AG04450 (cell line): ENCODE results near the gene STIM2. TPM values are rescaled to one million over a fixed set of nuclear protein-coding genes. Genes with fewer than 3 reads are reported as not detected.
"Not testable (repeated sequence)": the region's sequence is repeated elsewhere in the genome, so short reads cannot be mapped to it uniquely, and the experiment has no call there.

ENCODE experiments used
- CTCF ChIA-PET: fragments of 300-600, 350-600 bp; formaldehyde crosslinking; extraction: SDS; loops from one replicate; lab custom pipeline; 2022; ENCODE audit warnings: antibody characterized with exemption, inconsistent platforms; lab: Charles Lee
- POLR2A ChIA-PET: fragments of 350-600 bp; formaldehyde crosslinking; extraction: SDS; loops from one replicate; lab custom pipeline; 2021; ENCODE audit warnings: antibody characterized with exemption, inconsistent platforms; lab: Yijun Ruan, JAX
- DNase-seq: peaks from one replicate; pipeline ENCODE4 v3.0.0-alpha.2; 2011; ENCODE audit warnings: low read depth, low spot score
- H3K27ac ChIP-seq: one replicate; pipeline ENCODE4 v1.5.1; 2012; ENCODE audit warnings: low read depth, low read length, control low read depth
- H3K27me3 ChIP-seq: one replicate; pipeline ENCODE4 v1.6.0; 2012; ENCODE audit warnings: low read length; ENCODE audit not compliant: control insufficient read depth, insufficient read depth
- H3K4me3 ChIP-seq: 2 replicates; pipeline ENCODE4 v1.5.1; 2011; ENCODE audit warnings: mild to moderate bottlenecking, low read depth, low read length, control low read depth
- H3K9me3 ChIP-seq: 2 replicates; pipeline ENCODE4 v1.5.1; 2012; ENCODE audit warnings: low read length; ENCODE audit not compliant: control insufficient read depth, insufficient read depth
- polyA plus RNA-seq: library from polyadenylated mRNA; depleted of rRNA; stranded (reverse); fragments of >200 nt; gene quantifications from 2 replicates; pipeline ENCODE4 v1.2.3, GENCODE V29; 2011
- TF ChIP-seq, protein P1 (sequence below): IDR thresholded peaks from 2 replicates; pipeline ENCODE4 v1.5.1; 2011; ENCODE audit warnings: low read depth, low read length, control low read depth, inconsistent platforms

STIM2 gene
- polyA plus RNA-seq, 1 experiment, result 26.8 TPM

DNA sequence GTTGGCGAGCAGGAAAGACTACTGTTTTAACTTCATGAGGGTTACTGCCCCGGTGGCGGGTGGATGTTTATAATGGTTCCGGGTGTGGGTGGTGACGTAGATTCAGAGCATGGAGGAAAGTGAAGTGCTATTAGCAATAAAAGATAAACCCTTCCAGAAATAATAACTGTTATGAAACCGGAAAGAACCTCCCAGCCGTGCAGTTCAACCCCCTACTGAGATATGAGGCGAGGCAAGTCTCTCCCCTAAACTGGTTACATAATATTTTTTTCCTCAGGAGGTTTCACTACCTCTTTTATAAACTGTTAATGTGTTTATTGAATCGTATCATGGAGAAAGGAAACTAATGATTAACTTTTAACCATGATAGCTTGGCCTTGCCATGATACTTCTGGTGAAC lies 33.9 kb upstream of the STIM2 start:
- no peak overlapping the region for H3K27ac ChIP-seq
- no peak overlapping the region for H3K4me3 ChIP-seq
- H3K27me3 ChIP-seq, result no peaks in the 10 kb centered on the region
- ChIA-PET POLR2A (no interaction called here), CTCF (interaction anchor here (0.6 kb wide), 2 partner anchors 32 to 34 kb away, joined by 3 read pairs; partner anchors contain the start of gene STIM2)
- no peak for DNase-seq
- H3K9me3 ChIP-seq, result peaks cover 2% of the 10 kb centered on the region
- TF ChIP-seq, protein P1, sequence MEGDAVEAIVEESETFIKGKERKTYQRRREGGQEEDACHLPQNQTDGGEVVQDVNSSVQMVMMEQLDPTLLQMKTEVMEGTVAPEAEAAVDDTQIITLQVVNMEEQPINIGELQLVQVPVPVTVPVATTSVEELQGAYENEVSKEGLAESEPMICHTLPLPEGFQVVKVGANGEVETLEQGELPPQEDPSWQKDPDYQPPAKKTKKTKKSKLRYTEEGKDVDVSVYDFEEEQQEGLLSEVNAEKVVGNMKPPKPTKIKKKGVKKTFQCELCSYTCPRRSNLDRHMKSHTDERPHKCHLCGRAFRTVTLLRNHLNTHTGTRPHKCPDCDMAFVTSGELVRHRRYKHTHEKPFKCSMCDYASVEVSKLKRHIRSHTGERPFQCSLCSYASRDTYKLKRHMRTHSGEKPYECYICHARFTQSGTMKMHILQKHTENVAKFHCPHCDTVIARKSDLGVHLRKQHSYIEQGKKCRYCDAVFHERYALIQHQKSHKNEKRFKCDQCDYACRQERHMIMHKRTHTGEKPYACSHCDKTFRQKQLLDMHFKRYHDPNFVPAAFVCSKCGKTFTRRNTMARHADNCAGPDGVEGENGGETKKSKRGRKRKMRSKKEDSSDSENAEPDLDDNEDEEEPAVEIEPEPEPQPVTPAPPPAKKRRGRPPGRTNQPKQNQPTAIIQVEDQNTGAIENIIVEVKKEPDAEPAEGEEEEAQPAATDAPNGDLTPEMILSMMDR, result no peak

- DNase-seq, H3K27ac ChIP-seq, H3K27me3 ChIP-seq, POLR2A ChIA-PET, H3K4me3 ChIP-seq, H3K9me3 ChIP-seq, CTCF ChIA-PET: not testable (repeated sequence)
Observed at GRCh38 chr4:26827336-26827735, 33.3 kb upstream of the STIM2 start.

GRCh38 chr4:26827798-26828197 lies 32.8 kb upstream of the STIM2 start:
- CTCF ChIA-PET, result no interaction called here
- POLR2A ChIA-PET, result no interaction called here
- H3K9me3 ChIP-seq, result peaks cover 2% of the 10 kb centered on the region
- H3K27ac ChIP-seq, result no peak overlapping the region
- no peak for DNase-seq
- no peak overlapping the region for H3K4me3 ChIP-seq
- no peaks in the 10 kb centered on the region for H3K27me3 ChIP-seq
- TF ChIP-seq, protein P1, result no peak

GRCh38 chr4:26829018-26829417 lies 31.6 kb upstream of the STIM2 start:
- no peaks in the 10 kb centered on the region for H3K27me3 ChIP-seq
- CTCF ChIA-PET, result no interaction called here
- POLR2A ChIA-PET, result no interaction called here
- DNase-seq, result no peak
- TF ChIP-seq, protein P1, result no peak
- H3K27ac ChIP-seq, result no peak overlapping the region
- H3K4me3 ChIP-seq, result no peak overlapping the region
- no peaks in the 10 kb centered on the region for H3K9me3 ChIP-seq

DNA sequence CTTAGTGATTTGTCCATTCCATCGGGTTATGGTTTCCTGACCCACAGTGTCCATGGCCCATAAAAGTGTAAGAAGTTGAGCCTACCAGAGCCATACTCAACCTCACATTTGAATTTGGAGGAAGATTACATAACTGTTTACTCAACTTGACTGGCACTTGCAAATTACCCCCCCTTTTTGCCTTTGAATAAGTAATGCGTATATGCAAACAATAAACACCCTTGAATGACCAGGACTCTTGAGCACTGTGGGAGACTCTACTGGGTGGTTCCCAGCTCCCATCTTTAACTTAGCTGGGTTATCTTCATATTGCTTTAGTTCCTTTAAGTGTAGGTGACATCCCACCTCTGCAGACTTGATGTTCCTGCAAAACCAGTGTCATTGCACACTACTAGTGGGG lies 30.6 kb upstream of the STIM2 start:
- ChIA-PET POLR2A (no interaction called here), CTCF (no interaction called here)
- no peaks in the 10 kb centered on the region; the same call in 1 of the 2 replicates for H3K9me3 ChIP-seq

More for the DNA sequence above, 30.6 kb upstream of the STIM2 start:
- no peaks in the 10 kb centered on the region for H3K27me3 ChIP-seq
- H3K27ac ChIP-seq, result no peak overlapping the region
- no peak for DNase-seq
- H3K4me3 ChIP-seq, result no peak overlapping the region
- TF ChIP-seq, protein P1, result no peak
